Measurements from ENCODE around the gene HPS4.

Gene HPS4

GRCh38 chr22:26464312-26464711 is 19.3 kb downstream of the HPS4 start:
- peak; percentile 76 for DNase-seq (ENCODE audit: low spot score)

GRCh38 chr22:26463688-26464087 is 19.9 kb downstream of the HPS4 start:
- DNase-seq (ENCODE audit: low spot score): no peak

GRCh38 chr22:26463101-26463661 is 20.4 kb downstream of the HPS4 start:
- DNase-seq (ENCODE audit: low spot score): no peak

- DNase-seq (ENCODE audit: low spot score): no peak
Measured at GRCh38 chr22:26462641-26463040, 20.9 kb downstream of the HPS4 start.

GRCh38 chr22:26462051-26462450 is 21.5 kb downstream of the HPS4 start:
- no peak for DNase-seq (ENCODE audit: low spot score)

- DNase-seq (ENCODE audit: low spot score): peak; percentile 82
Measured at GRCh38 chr22:26461188-26461810, 22.3 kb downstream of the HPS4 start.

GRCh38 chr22:26460202-26460601 is 23.4 kb downstream of the HPS4 start:
- no peak for DNase-seq (ENCODE audit: low spot score)

- no peak for DNase-seq (ENCODE audit: low spot score)
Measured at GRCh38 chr22:26457661-26458272, 25.8 kb downstream of the HPS4 start.

- DNase-seq (ENCODE audit: low spot score): no peak
Measured at GRCh38 chr22:26453812-26454500, 29.6 kb downstream of the HPS4 start.

- DNase-seq (ENCODE audit: low spot score): no peak
Measured at GRCh38 chr22:26453216-26453615, 30.4 kb downstream of the HPS4 start.

- no peak for DNase-seq (ENCODE audit: low spot score)
Measured at GRCh38 chr22:26452236-26453016, 31.2 kb downstream of the HPS4 start.

- no peak for DNase-seq (ENCODE audit: low spot score)
Measured at GRCh38 chr22:26450453-26451185, 33.0 kb downstream of the HPS4 start.

- DNase-seq (ENCODE audit: low spot score): no peak
Measured at GRCh38 chr22:26448941-26449340, 34.6 kb downstream of the HPS4 start.

- DNase-seq (ENCODE audit: low spot score): no peak
Measured at GRCh38 chr22:26448334-26448733, 35.2 kb downstream of the HPS4 start.

GRCh38 chr22:26447584-26448329 is 35.8 kb downstream of the HPS4 start:
- no peak for DNase-seq (ENCODE audit: low spot score)

- no peak for DNase-seq (ENCODE audit: low spot score)
Measured at GRCh38 chr22:26446808-26447515, 36.6 kb downstream of the HPS4 start.

- DNase-seq (ENCODE audit: low spot score): no peak
Measured at GRCh38 chr22:26445577-26446275, 37.9 kb downstream of the HPS4 start.

GRCh38 chr22:26444777-26445176 is 38.8 kb downstream of the HPS4 start:
- DNase-seq (ENCODE audit: low spot score): no peak

- DNase-seq (ENCODE audit: low spot score): no peak
Measured at GRCh38 chr22:26443901-26444690, 39.5 kb downstream of the HPS4 start.
